GM19035 (cell line): ENCODE results near the gene SUSD1.

ENCODE experiments used
- ATAC-seq: cut with Tn5 transposase; IDR thresholded peaks from one replicate; pipeline ENCODE4 v1.9.1; 2021; ENCODE audit not compliant: unreplicated experiment

The SUSD1 gene

GRCh38 chr9:112020680-112021596 lies 154.2 kb downstream of the SUSD1 start:
- peak; percentile 68 for ATAC-seq

DNA sequence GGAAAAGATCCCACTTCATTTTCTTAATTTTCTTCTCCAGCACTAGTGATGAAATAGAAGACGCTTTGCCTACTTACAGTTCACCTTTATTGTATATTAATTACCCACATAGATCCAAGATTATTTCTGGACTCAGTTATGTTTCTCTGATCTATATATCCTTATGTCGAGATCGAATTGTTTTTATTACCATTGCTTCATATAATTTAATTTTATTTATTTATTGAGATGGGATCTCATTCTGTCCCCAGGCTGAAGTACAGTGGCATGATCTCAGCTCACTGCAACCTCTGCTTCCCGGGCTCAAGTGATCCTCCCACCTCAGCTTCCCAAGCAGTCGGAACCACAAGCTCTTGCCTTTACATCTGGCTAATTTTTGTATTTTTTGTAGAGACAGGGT lies 157.2 kb downstream of the SUSD1 start:
- ATAC-seq = no peak

DNA sequence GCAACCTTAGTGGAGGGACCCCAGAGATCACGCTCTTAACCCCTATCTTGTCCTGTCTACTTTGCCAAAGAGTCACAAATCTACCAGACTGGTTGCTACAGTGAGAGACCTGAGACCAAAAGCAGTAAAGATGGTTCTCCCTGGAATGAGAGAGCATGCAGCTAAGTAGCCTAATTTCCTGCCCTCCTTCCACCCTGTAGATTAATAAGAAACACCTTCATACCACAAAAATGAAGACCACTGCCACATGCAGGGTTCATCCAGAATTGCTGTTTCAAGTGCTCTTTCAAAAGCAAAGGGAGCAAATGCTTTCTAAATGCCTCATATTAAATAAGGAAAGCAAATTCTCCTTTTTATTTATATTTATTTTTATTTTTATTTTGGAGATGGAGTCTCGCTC lies 159.4 kb downstream of the SUSD1 start:
- ATAC-seq = no peak

DNA sequence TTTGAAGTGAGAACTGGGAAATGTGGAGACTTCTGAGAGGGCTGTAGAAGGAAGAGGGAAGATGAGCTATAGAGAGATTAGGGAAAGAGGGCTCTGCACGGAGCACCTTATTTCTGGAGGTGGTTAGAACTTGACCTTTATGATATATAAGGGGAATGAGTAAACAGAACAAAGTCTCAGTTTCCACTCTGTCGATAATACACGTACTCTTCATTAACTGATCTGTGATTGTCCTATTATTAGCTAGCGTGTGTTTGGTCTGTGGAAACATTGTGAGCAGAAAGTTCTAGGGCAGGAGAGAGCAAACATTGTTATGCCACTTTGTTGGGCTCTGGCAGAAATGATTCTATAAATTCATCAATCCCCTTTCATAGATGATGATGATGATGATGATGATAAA lies 159.9 kb downstream of the SUSD1 start:
- ATAC-seq = no peak

DNA sequence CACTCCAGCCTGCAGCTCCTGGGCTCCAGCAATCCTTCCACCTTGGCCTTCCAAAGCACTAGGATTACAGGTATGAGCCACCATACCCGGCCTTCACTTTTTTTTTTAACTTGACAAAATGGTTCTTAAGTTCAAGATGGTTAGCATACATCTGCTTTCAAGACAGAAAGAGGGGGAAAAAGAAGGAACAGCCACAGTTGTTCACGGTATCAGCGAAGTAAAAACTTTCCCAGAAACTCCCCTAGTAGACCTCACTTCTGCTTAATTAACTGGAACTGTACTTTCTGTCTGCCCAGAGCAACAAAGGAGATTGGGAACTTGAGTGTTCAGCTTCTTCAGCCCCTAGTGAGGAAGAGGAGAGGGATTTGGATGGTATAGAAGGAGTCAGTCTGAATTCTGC lies 161.8 kb downstream of the SUSD1 start:
- no peak for ATAC-seq

GRCh38 chr9:112012026-112012902 lies 162.8 kb downstream of the SUSD1 start:
- peak; percentile 86 for ATAC-seq

DNA sequence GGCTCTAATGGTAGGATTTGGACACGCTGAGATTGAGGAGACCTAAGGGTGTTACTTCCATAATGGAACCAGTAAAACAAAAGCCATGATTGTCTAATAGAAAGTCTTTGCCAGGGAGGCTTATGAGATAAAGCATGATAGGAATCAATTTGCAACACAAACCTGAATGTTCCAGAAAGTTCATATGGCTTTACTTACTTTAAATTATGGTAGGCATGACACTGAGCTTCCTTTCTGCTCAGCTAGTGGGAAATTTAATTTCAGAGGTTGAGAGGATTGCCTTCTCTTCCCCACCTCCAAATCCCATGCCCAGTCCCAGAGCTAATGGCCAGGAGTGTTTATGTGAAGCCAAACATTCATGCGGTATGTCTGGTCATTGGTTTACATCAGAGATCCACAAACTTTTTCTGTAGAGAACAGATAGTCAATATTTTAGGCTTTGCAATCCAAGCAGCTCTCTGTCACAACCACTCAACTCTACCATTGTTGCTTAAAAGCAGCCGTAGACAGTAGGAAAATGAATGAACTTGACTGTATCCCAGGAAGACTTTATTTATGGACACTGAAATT lies 164.0 kb downstream of the SUSD1 start:
- no peak for ATAC-seq

- no peak for ATAC-seq
Measured at GRCh38 chr9:112010537-112010936, 164.6 kb downstream of the SUSD1 start.

GRCh38 chr9:112009656-112010055 lies 165.4 kb downstream of the SUSD1 start:
- no peak for ATAC-seq

DNA sequence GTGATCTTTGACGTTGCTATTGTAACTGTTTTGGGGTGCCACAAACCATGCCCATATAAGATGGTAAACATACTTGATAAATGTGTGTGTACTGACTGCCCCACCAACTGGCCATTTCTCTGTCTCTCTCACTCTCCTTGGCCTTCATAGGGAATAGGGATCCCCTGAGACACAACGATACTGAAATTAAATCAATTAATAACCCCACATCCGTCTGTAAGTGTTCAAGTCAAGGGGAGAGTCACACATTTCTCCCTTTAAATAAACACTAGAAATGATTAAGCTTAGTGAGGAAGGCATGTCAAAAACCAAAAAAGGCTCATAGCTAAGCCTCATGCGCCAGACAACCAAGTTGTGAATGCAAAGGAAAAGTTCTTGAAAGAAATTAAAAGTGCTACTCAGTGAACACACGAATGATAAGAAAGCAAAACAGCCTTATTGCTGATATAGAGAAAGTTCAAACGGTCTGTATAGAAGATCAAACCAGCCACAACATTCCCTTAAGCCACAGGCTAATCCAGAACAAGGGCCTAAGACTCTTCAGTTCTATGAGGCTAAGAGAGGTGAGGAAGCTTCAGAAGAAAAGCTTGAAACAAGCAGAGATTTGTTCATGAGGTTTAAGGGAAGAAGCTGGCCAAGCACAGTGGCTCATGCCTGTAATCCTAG lies 167.4 kb downstream of the SUSD1 start:
- no peak for ATAC-seq

- ATAC-seq = no peak
Measured at GRCh38 chr9:112006361-112007020, 168.6 kb downstream of the SUSD1 start.

DNA sequence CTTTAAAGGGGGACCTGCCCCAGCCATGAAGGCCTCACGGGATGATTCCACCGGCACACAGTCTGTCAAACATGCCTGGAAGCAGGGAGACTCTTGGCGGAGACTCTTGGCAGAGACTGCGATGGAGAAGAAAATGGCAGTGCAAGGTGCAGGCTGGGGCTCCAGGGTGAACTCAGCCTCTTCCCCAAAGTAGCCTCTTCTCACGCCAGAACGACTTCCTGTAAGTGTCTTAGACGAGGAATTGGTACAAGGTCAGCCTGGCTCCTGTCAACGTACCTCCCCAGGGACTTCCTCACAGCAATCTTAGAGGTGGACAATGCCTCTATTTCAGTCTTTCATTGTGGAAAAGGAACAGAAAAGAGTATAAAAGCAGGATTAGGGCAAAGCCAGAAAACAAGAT lies 169.2 kb downstream of the SUSD1 start:
- ATAC-seq = no peak

GRCh38 chr9:112003538-112003937 lies 171.6 kb downstream of the SUSD1 start:
- no peak for ATAC-seq

- no peak for ATAC-seq
Measured at GRCh38 chr9:112002847-112003457, 172.1 kb downstream of the SUSD1 start.

DNA sequence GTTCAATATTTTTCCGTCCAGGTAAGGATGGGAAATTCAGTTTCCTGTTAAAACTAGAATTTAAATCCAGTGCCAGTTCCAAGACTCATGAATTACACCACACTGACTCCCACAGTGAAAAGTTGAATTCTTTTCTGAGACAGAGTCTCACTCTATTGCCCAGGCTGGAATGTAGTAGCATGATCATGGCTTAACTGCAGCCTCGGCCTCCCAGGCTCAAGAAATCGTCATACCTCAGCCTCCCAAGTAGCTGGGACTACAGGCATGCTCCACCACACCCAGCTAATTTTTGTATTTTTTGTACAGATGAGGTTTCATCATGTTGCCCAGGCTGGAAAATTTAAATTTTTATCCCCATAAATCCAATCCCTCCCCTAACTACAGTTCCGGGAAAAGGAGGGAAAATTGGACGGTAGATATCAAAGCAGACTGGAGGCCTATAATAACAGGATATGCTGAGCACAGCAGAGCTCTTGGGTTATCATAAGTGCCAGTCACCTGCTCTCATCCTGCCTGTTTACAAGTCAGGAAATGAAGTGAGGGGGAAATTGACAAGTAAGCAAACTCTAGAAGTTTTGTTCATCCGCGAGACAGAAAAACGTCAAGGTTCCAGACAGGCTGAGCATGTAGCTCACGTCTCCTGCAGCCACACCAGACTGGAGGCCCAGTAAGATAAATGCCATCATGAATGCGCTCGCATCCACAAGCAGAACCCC lies 172.8 kb downstream of the SUSD1 start:
- ATAC-seq = no peak

- ATAC-seq = no peak
Measured at GRCh38 chr9:112000743-112001142, 174.4 kb downstream of the SUSD1 start.

GRCh38 chr9:111999319-111999718 lies 175.8 kb downstream of the SUSD1 start:
- no peak for ATAC-seq

DNA sequence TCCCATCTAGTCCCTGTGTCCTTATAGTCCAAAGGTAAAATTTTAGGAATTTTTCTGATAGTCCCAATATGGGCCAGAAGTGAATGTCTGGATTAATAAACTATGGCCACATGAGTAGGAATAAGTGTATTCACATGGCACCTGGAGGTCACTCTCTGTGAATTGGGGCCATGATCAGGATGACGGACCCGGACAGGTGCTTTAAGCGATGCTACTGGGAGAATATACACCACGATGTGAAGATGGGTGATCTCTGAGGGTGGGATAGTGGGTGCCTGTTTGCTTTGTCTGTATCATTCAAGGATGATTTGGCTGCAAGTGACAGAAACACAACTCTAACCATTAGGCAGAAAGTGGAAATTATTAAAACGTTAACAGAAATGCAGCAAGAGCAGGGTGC lies 177.3 kb downstream of the SUSD1 start:
- no peak for ATAC-seq

DNA sequence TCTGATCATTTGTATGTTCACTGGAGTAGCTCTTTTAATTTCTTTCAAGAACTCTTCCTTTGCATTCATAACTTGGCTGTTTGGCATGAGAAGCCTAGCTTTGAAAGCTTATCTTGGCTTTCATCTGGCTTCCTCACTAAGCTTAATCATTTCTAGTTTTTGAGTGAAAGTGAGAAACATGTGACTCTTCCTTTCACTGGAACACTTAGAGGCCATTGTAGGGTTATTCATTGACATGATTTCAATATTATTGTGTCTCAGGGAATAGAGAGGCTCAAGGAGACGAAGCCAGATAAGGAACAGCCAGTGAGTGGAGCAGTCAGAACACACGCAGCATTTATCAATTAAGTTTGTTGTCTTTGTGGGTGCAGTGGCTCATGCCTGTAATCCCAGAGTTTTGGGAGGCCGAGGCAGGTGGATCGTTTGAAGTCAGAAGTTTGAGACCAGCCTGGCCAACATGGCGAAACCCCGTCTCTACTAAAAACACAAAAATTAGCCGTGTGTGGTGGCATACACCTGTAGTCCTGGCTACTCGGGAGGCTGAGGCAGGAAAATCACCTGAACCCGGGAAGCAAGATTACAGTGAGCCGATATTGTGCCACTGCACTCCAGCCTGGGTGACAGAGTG lies 180.2 kb downstream of the SUSD1 start:
- no peak for ATAC-seq
